ENCODE results near the gene RAD51B.

DNA sequence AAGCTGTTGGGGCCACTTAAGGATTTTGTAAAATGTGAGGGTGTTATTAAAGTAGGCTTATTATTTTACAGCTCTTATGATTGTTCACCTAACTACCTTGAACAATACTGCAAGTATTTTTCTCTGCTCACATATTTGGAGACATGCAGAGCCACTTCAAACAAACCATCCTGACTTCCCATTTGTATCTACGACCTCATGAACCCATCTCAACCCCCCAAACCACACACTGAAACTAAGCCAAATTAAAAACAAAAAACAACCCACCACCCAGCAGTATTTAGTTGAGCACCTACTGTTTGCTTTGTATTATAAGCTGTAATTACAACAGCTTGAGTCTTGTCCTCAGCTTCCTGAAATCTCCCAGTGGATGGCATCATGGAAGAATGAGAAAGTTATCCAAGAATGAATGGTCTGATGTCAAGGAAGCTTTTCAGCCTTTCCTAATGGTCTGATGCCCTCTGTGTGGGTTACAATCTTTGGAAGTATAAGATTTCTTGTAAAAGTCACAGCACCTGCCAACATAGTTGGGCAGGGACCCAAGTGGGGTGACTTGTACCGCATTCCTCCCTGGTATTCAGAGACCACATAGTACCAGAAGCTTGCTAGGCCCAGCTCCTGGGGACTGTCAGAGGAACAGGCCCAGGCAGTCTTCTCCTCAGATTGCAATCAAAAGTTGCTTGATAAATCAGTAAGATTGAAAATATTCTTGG lies 556.6 kb downstream of the RAD51B start:
- TF ChIP-seq, protein P1, sequence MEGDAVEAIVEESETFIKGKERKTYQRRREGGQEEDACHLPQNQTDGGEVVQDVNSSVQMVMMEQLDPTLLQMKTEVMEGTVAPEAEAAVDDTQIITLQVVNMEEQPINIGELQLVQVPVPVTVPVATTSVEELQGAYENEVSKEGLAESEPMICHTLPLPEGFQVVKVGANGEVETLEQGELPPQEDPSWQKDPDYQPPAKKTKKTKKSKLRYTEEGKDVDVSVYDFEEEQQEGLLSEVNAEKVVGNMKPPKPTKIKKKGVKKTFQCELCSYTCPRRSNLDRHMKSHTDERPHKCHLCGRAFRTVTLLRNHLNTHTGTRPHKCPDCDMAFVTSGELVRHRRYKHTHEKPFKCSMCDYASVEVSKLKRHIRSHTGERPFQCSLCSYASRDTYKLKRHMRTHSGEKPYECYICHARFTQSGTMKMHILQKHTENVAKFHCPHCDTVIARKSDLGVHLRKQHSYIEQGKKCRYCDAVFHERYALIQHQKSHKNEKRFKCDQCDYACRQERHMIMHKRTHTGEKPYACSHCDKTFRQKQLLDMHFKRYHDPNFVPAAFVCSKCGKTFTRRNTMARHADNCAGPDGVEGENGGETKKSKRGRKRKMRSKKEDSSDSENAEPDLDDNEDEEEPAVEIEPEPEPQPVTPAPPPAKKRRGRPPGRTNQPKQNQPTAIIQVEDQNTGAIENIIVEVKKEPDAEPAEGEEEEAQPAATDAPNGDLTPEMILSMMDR (IDR thresholded peaks at IDR 0.05): no peak
- TF ChIP-seq POLR2A (IDR thresholded peaks at IDR 0.05): no peak
